Measurements from ENCODE around the gene SH3BGR.

The SH3BGR gene

GRCh38 chr21:39461419-39461818, 9.6 kb downstream of the SH3BGR start:
- no peak for DNase-seq

GRCh38 chr21:39463308-39463707, 11.5 kb downstream of the SH3BGR start:
- DNase-seq = no peak

DNA sequence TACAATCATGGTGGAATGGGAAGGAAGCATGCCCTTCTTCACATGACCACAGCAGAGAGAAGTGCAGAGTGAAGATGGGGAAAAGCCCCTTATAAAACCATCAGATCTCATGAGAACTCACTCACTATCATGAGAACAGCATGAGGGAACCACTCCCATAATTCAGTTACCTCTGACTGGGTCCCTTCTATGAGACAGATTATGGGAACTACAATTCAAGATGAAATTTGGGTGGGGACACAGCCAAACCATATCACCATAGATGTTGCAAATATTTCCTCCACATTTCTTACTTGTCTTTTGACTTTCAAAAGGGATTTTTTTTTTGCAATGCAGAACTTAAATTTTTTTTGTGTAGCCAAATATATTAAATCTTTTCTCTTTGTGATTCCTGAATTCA, 14.8 kb downstream of the SH3BGR start:
- DNase-seq = no peak

DNA sequence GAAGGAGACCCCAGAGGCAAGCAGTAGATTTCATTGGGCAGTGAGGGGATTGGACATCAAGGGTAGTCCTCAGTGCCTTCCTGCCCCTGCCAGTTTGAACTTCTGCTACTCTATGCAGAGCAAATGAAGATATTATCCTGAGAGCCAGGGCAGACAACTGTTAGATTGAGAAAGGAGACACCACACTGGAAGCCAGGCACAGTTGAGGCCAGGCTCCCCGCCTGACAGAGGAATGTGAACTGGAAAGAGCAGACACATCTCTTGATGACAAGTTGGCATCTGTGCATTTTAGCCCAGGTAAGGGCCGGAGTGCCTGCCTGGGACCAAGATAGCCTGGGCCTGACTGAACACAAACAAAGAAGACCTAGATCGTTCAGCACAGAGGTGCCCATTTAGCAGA, 16.0 kb downstream of the SH3BGR start:
- no peak for DNase-seq

DNA sequence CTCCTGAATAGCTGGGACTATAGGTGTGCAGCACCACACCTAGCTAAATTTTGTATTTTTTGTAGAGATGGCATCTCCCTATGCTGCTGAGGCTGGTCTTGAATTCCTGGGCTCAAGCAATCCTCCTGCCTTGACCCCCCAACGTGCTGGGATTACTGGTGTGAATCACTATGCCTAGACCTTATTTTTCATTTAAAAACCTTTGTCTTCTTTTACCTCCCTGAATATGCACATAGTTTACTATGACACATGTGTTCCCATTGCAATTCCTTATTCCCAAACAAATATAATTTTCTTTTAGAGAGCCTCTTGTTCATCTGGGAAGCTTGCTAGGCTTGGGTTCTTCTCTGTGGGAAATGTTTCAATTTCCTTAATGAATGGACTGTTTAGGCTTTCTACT, 16.8 kb downstream of the SH3BGR start:
- no peak for DNase-seq

- no peak for DNase-seq
Observed at GRCh38 chr21:39471598-39471997, 19.8 kb downstream of the SH3BGR start.

- DNase-seq = no peak
Observed at GRCh38 chr21:39472786-39473185, 21.0 kb downstream of the SH3BGR start.

- DNase-seq = no peak
Observed at GRCh38 chr21:39474611-39475010, 22.8 kb downstream of the SH3BGR start.

DNA sequence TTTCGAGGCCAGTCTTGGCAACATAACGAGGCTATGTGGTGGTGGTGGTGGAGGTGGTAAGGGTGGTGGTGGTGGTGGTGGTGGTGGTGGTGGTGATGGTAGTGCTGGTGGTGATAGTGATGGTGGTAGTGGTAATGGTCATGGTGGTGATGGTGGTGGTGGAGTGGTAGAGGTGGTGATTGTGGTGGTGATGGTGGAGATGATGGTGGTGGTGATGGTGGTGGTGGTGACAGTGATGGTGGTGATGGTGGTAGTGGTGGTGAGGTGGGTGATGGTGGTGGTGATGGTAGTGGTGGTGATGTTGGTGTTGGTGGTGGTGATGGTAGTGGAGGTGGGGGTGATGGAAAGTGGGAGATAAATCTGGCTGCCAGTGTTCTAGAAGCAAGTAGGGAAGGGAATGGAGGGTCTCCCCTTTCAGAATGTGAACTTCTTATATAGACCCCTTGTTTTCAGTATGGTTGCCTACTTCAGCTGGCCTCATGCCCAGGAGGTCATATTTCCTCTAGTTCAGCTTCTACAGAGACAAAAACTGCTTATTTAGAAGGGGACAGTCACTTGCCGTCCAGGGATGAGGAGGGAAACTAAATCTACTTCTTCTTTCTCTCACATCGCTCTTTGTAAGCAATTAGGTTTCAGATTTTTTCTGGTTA, 27.5 kb downstream of the SH3BGR start:
- no peak for DNase-seq

- no peak for DNase-seq
Observed at GRCh38 chr21:39479814-39480182, 28.0 kb downstream of the SH3BGR start.

DNA sequence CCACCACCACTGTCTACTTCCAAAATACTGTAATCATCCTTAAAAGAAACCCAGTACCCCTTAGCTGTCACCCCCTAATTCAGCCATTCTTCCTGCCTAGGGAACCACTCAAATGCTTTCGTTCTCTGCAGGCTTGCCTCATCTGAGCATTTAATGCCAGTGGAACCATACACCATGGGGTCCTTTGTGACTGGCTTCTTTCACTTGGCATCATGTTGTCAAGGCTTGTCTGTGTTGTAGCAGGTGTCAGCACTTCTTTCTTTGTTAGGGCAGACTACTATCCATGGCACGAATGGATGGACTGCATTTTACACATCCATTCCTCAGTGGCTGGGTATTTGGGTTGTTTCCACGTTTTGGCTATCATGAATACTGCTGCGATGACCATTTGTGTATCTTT, 28.5 kb downstream of the SH3BGR start:
- no peak for DNase-seq

GRCh38 chr21:39481886-39482285, 30.1 kb downstream of the SH3BGR start:
- DNase-seq = no peak

GRCh38 chr21:39483917-39484316, 32.1 kb downstream of the SH3BGR start:
- DNase-seq = no peak

- no peak for DNase-seq
Observed at GRCh38 chr21:39484711-39485276, 33.0 kb downstream of the SH3BGR start.

DNA sequence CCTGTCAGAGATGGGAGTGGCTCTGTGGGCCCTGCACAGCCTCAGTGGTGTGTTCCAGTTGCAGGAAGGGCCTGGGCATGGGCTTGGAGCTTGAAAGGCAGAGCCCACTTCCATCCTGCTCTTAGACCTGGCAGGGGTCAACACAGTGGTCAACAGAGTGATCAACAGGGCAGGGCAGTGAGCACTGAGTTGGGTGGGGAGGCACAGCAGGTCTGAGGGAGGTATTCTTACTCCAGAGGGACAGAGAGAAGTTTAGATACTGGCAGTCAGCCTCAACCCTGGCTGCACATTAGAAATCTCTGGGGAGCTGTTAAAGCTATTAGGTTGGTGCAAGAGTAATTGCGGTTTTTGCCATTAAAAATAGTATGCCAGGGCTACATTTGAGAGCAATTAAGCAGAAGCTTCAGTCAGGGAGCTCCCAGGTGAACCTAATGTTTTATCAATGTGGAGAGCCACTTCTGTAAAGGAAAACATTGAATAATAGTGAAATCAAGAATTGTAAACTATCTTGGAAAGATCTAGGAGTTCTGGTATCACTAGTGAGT, 37.7 kb downstream of the SH3BGR start:
- no peak for DNase-seq

DNA sequence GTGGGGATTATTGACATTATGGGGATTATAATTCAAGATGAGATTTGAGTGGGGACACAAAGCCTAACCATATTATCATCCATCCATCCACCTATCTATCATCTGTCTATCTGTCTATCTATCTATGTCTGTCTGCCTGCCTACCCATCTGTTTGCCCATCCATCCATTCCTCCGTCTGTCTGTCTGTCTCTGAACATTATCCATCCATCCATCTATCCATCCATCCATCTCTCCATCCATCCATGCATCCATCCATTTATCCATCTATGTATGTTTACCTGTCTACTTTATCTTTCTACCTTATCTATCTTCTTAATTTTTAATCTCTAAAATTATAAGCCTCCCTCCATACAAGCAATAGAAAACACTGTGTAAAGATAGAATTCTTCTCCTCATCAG, 47.4 kb downstream of the SH3BGR start:
- DNase-seq = no peak

DNA sequence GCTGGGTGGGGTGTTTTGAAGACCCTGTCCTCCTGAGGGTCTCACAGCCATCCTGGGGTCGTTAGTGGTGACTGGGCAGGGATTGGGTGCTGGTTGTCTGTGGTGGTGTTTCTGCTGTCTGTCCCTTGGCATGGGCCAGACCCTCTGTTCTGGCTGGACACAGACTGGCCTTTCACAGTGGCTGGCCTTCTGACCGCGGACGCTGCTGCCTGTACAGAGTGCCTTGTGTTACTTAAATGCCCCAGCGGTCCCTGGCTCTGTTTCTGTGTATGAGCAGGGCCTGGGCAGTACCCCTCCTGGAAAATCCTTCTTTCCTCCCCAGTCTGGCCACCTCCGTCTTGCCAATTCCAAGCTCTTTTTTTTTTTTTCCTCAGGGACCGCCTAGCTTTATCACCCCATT, 50.9 kb downstream of the SH3BGR start:
- DNase-seq = no peak

DNA sequence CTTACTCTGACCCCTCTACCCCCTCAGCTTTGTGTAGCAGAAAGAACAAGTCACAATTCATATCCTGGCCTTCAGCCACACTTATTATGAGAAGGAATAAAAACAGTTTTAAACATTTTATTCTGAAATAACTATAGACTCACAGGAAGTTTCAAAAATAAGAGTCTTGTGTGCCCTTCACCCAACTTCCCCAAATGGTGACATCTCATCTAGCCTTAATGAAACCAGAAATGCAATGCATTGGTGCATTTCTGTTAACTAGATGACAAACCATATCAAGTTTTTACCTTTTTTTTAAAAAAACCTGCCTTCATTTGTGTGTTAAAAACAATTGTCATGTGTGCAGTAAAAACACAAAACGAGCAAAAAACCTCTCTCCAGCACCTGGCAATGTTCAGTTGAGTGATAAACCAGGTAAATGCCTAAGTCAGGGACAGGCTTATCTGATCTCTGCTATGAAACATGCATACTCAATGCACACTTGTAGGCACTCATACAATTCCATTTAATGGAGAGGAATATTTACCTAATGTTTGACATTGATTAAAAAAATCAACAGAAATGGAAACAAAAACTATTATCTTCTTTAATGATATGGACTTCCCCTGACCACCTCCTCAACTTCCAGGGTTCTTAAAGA, 51.5 kb downstream of the SH3BGR start:
- peak; percentile 21 for DNase-seq

DNA sequence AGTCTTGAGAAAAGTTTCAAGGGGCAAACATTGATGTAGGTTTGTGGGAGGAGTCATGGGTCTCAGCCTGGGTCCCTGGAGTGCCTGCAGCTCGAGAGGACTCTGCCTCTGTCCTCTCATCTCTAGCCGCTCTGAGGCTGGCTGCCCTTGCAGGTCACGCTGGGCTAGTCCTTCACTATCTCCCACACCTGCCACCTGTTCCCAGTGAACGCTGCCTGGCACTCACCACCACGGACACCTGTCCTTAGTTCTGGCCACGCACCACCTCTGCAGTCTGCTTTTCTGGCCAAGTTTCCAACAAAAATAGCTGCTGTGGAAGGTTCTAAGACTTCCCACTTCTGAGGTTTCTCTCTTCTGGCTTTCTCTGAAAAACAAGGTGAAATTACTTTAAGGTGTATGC, 52.5 kb downstream of the SH3BGR start:
- no peak for DNase-seq

DNA sequence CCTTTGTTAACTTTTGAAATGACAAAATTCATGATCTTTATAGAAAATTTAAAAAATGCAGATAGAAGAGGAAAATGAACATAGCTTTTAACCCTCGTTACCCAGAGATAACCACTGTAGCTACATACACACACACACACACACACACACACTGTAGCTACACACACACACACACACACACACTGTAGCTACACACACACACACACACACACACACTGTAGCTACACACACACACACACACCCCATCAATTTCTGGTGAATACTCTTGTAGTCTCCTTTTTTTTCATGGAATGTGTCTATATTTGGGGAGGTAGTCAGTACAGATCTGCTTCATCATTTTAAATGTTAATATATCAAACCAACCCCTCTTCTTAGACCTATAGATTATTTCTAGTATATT, 58.5 kb downstream of the SH3BGR start:
- no peak for DNase-seq

DNA sequence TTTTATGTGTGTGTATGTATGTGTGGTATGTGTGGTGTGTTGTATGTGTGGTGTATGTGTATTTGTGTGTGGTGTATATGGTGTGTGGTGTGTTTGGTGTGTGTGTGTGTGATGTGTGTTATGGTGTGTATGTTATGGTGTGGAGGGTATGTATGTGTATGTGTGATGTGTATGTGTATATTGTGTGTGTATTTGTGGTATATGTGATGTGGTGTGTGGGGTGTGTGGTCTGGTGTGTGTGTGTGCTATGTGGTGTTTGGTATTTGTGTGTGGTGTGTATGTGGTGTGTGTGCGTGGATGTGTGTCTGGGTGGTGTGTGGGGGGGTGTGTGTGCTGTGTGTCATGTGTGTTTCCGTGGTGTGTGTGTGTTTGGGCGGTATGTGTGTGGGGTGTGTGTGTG, 59.3 kb downstream of the SH3BGR start:
- no peak for DNase-seq

- no peak for DNase-seq
Observed at GRCh38 chr21:39513735-39514134, 62.0 kb downstream of the SH3BGR start.

- DNase-seq = no peak
Observed at GRCh38 chr21:39515684-39516472, 64.1 kb downstream of the SH3BGR start.

Measured in KG1 (cell line).